ENCODE measurements around the gene RPL41. TPM values are rescaled to one million over a fixed set of nuclear protein-coding genes. Genes with fewer than 3 reads are reported as not detected.

RPL41 gene
- total RNA-seq, 1 experiment from 2014 or later = 2,379 TPM

- Mint-ChIP-seq H3K36me3 (ENCODE audit: insufficient read depth, unreplicated experiment) (peaks cover 56% of the 10 kb centered on the region), H3K4me1 (ENCODE audit: low read depth, unreplicated experiment) (peaks cover 17% of the 10 kb centered on the region), H3K27me3 (ENCODE audit: unreplicated experiment) (no peaks in the 10 kb centered on the region), H3K9me3 (ENCODE audit: low read depth, unreplicated experiment) (no peaks in the 10 kb centered on the region), H3K4me3 (ENCODE audit: low read depth, unreplicated experiment) (peak overlapping the region; percentile 97), H3K27ac (ENCODE audit: unreplicated experiment) (peak overlapping the region; percentile 100)
- BruUV-seq (replicated peaks) = no TSS peak
- DNase-seq = peak; percentile 83
- intact Hi-C loops (cut with micrococcal nuclease; ENCODE audit: unreplicated experiment) = loop anchor here (1.0 to 5.0 kb wide), 6 partner anchors 38 to 181 kb away; partner anchors contain the start of genes CS, MYL6, NABP2 and SMARCC2
- peak; percentile 74 for TF ChIP-seq CTCF (IDR thresholded peaks at IDR 0.05; ENCODE audit: unreplicated experiment)
- CTCF ChIA-PET = interaction anchor here (0.6 to 3.3 kb wide), 6 partner anchors 9 to 394 kb away, joined by 3 to 53 read pairs (median 4); partner anchors contain the start of genes ESYT1, MYL6, RNF41 and SMARCC2
Observed at GRCh38 chr12:56119361-56119796, 2.9 kb downstream of the RPL41 start.

- H3K27me3 Mint-ChIP-seq (ENCODE audit: unreplicated experiment) = no peaks in the 10 kb centered on the region
- CTCF ChIA-PET = interaction anchor here (0.8 to 3.3 kb wide), 5 partner anchors 8 to 102 kb away, joined by 4 to 53 read pairs (median 5); partner anchors contain the start of genes ESYT1, MYL6, MYL6B and RNF41
- no peak overlapping the region for H3K27ac Mint-ChIP-seq (ENCODE audit: unreplicated experiment)
- peaks cover 17% of the 10 kb centered on the region for H3K4me1 Mint-ChIP-seq (ENCODE audit: low read depth, unreplicated experiment)
- H3K4me3 Mint-ChIP-seq (ENCODE audit: low read depth, unreplicated experiment) = no peak overlapping the region
- no peaks in the 10 kb centered on the region for H3K9me3 Mint-ChIP-seq (ENCODE audit: low read depth, unreplicated experiment)
- intact Hi-C loops (cut with micrococcal nuclease; ENCODE audit: unreplicated experiment) = loop anchor here (10.0 kb wide), 1 partner anchor 344 kb away; the partner anchor contains the start of gene SPRYD4
- BruUV-seq (replicated peaks) = no TSS peak
- DNase-seq = no peak
- peaks cover 52% of the 10 kb centered on the region for H3K36me3 Mint-ChIP-seq (ENCODE audit: insufficient read depth, unreplicated experiment)
- TF ChIP-seq CTCF (IDR thresholded peaks at IDR 0.05; ENCODE audit: unreplicated experiment) = no peak
Observed at GRCh38 chr12:56120158-56120846, 3.9 kb downstream of the RPL41 start.

DNA sequence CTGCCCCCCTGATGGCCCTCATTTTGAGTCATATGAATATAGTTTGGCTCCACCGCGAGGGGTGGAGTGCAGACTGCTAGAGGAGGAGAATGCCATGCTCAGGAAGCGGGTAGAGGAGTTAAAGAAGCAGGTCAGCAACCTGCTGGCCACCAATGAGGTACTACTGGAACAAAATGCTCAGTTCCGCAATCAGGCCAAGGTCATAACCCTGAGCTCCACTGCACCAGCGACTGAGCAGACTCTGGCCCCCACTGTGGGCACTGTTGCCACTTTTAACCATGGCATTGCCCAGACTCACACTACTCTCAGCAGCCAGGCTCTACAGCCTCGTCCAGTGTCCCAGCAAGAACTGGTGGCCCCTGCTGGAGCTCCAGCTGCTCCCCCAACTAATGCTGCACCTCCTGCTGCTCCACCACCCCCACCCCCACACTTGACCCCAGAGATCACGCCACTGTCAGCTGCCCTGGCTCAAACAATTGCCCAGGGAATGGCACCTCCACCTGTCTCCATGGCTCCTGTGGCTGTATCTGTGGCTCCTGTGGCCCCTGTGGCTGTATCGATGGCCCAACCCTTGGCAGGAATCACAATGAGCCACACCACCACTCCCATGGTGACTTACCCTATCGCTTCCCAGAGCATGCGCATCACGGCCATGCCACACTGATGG, 4.9 kb downstream of the RPL41 start:
- Mint-ChIP-seq H3K9me3 (ENCODE audit: low read depth, unreplicated experiment) (no peaks in the 10 kb centered on the region), H3K36me3 (ENCODE audit: insufficient read depth, unreplicated experiment) (peaks cover 41% of the 10 kb centered on the region), H3K4me1 (ENCODE audit: low read depth, unreplicated experiment) (peaks cover 23% of the 10 kb centered on the region), H3K4me3 (ENCODE audit: low read depth, unreplicated experiment) (no peak overlapping the region), H3K27me3 (ENCODE audit: unreplicated experiment) (no peaks in the 10 kb centered on the region), H3K27ac (ENCODE audit: unreplicated experiment) (no peak overlapping the region)
- no TSS peak for BruUV-seq (replicated peaks)
- intact Hi-C loops (cut with micrococcal nuclease; ENCODE audit: unreplicated experiment) = loop anchor here (10.0 kb wide), 1 partner anchor 343 kb away; the partner anchor contains the start of gene SPRYD4
- no peak for DNase-seq
- TF ChIP-seq CTCF (IDR thresholded peaks at IDR 0.05; ENCODE audit: unreplicated experiment) = no peak
- CTCF ChIA-PET = no interaction called here

DNA sequence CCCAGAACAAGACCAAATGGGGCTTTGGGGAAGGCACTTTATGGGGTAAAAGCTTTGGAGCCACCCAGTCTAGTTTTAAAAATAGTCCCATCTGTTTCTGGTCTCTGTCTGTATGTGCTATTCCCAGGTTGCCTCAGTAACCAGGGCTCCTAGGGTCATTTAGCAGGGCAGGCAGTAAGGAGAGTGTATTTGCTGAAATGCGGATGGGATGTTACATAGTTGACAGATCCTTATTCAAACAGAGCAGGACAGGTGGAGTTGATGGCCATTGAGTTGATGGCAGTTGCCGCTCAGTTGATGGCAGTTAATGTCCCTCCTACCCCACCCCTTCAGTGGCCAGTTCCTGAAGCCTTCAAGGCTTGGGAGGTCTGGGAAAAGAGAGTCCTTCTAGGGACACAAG, 6.2 kb downstream of the RPL41 start:
- H3K27ac Mint-ChIP-seq (ENCODE audit: unreplicated experiment) = no peak overlapping the region
- DNase-seq = no peak
- H3K4me3 Mint-ChIP-seq (ENCODE audit: low read depth, unreplicated experiment) = no peak overlapping the region
- peaks cover 36% of the 10 kb centered on the region for H3K4me1 Mint-ChIP-seq (ENCODE audit: low read depth, unreplicated experiment)
- BruUV-seq (replicated peaks) = no TSS peak
- intact Hi-C loops (cut with micrococcal nuclease; ENCODE audit: unreplicated experiment) = loop anchor here (10.0 kb wide), 1 partner anchor 342 kb away; the partner anchor contains the start of gene SPRYD4
- no peaks in the 10 kb centered on the region for H3K27me3 Mint-ChIP-seq (ENCODE audit: unreplicated experiment)
- H3K36me3 Mint-ChIP-seq (ENCODE audit: insufficient read depth, unreplicated experiment) = peaks cover 32% of the 10 kb centered on the region
- no peak for TF ChIP-seq CTCF (IDR thresholded peaks at IDR 0.05; ENCODE audit: unreplicated experiment)
- no peaks in the 10 kb centered on the region for H3K9me3 Mint-ChIP-seq (ENCODE audit: low read depth, unreplicated experiment)
- CTCF ChIA-PET = interaction anchor here (1.2 kb wide), 1 partner anchor 66 kb away, joined by 5 read pairs; no protein-coding TSS in a partner anchor
